ENCODE data around the gene PAX2. TPM values are rescaled to one million over a fixed set of nuclear protein-coding genes. Genes with fewer than 3 reads are reported as not detected.
A peak's percentile ranks its signal among the peaks of the same experiment; 100 is the strongest.

PAX2 gene
- total and polyA plus RNA-seq, 2 of the 13 experiments (the other 11 are each of a cell fraction or from before 2014, with no cell fraction given): not detected

DNA sequence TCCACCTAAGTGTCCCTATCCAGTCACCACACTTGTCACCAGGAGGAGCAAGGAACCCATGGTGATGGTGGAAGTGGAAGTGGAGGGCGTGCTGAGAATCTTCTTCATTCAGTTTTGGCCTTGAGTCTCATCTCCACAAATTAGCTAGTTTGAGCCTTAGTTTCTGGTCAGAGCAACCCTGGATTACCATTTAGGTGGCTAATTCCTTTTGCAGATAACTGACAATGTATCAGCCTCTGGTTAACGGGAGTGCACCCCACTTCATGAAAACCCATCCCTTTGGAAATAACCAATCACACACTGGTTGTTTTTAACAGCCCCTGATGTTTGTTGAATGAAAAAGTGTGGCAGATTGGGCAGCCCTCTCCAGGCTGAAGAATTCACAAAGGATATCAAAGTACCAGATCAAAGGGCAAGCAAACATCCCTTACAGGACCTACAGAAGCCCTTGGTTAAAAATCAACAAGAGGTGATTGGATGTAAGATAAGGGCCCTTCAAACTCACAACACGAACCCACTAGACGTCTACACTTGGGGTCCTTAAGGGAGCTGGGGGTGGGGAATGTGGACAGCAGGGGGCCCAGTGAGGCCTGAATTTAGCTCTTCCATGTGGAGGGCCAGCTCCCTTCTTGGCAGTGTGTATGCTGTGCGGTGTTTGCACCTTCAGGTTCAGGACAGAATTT, 130.2 kb downstream of the PAX2 start (continued):
- TF ChIP-seq PLSCR1 (CRISPR knock-in tag; IDR thresholded peaks at IDR 0.05; ENCODE audit: borderline replicate concordance) (no peak), HIVEP1 (CRISPR knock-in tag; IDR thresholded peaks at IDR 0.05) (no peak), PLRG1 (conservative IDR thresholded peaks at IDR 0.05) (no peak), YEATS4 (CRISPR knock-in tag; IDR thresholded peaks at IDR 0.05; ENCODE audit: borderline replicate concordance) (peak; percentile 53; the same call in 1 of the 2 replicates), ZNF383 (CRISPR knock-in tag; IDR thresholded peaks at IDR 0.05; ENCODE audit: borderline replicate concordance) (no peak), ZNF547 (CRISPR knock-in tag; IDR thresholded peaks at IDR 0.05) (no peak), KMT2A (CRISPR knock-in tag; IDR thresholded peaks at IDR 0.05) (no peak), ATF1 (CRISPR knock-in tag; IDR thresholded peaks at IDR 0.05) (no peak), STAT5B (CRISPR knock-in tag; IDR thresholded peaks at IDR 0.05) (no peak), MIER3 (CRISPR knock-in tag; IDR thresholded peaks at IDR 0.05; ENCODE audit: borderline replicate concordance) (no peak), PCBP2 (optimal IDR thresholded peaks at IDR 0.05; ENCODE audit: low read depth, low read length, poor library complexity, severe bottlenecking) (no peak), CREB3 (CRISPR knock-in tag; IDR thresholded peaks at IDR 0.05) (no peak), BORCS8-MEF2B (CRISPR knock-in tag; IDR thresholded peaks at IDR 0.05) (no peak), RXRA (CRISPR knock-in tag; IDR thresholded peaks at IDR 0.05) (peak; percentile 32; the same call in 1 of the 2 replicates), MXD3 (CRISPR knock-in tag; IDR thresholded peaks at IDR 0.05) (no peak), ZBTB38 (CRISPR knock-in tag; IDR thresholded peaks at IDR 0.05) (no peak), CBX1 (IDR thresholded peaks at IDR 0.05; ENCODE audit: low read depth) (no peak), ZBTB7A (CRISPR knock-in tag; IDR thresholded peaks at IDR 0.05) (no peak), ZSCAN12 (CRISPR knock-in tag; IDR thresholded peaks at IDR 0.05) (no peak)
- TF ChIP-seq, protein P1, sequence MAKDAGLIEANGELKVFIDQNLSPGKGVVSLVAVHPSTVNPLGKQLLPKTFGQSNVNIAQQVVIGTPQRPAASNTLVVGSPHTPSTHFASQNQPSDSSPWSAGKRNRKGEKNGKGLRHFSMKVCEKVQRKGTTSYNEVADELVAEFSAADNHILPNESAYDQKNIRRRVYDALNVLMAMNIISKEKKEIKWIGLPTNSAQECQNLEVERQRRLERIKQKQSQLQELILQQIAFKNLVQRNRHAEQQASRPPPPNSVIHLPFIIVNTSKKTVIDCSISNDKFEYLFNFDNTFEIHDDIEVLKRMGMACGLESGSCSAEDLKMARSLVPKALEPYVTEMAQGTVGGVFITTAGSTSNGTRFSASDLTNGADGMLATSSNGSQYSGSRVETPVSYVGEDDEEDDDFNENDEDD (CRISPR knock-in tag; IDR thresholded peaks at IDR 0.05; ENCODE audit: borderline replicate concordance): no peak
- TF ChIP-seq, protein P2, sequence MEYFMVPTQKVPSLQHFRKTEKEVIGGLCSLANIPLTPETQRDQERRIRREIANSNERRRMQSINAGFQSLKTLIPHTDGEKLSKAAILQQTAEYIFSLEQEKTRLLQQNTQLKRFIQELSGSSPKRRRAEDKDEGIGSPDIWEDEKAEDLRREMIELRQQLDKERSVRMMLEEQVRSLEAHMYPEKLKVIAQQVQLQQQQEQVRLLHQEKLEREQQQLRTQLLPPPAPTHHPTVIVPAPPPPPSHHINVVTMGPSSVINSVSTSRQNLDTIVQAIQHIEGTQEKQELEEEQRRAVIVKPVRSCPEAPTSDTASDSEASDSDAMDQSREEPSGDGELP (IDR thresholded peaks at IDR 0.05; ENCODE audit: borderline replicate concordance, low read depth): no peak
- TF ChIP-seq, protein P3, sequence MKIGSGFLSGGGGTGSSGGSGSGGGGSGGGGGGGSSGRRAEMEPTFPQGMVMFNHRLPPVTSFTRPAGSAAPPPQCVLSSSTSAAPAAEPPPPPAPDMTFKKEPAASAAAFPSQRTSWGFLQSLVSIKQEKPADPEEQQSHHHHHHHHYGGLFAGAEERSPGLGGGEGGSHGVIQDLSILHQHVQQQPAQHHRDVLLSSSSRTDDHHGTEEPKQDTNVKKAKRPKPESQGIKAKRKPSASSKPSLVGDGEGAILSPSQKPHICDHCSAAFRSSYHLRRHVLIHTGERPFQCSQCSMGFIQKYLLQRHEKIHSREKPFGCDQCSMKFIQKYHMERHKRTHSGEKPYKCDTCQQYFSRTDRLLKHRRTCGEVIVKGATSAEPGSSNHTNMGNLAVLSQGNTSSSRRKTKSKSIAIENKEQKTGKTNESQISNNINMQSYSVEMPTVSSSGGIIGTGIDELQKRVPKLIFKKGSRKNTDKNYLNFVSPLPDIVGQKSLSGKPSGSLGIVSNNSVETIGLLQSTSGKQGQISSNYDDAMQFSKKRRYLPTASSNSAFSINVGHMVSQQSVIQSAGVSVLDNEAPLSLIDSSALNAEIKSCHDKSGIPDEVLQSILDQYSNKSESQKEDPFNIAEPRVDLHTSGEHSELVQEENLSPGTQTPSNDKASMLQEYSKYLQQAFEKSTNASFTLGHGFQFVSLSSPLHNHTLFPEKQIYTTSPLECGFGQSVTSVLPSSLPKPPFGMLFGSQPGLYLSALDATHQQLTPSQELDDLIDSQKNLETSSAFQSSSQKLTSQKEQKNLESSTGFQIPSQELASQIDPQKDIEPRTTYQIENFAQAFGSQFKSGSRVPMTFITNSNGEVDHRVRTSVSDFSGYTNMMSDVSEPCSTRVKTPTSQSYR (CRISPR knock-in tag; IDR thresholded peaks at IDR 0.05; ENCODE audit: borderline replicate concordance): peak; percentile 53; the same call in 1 of the 2 replicates
- TF ChIP-seq, protein P4, sequence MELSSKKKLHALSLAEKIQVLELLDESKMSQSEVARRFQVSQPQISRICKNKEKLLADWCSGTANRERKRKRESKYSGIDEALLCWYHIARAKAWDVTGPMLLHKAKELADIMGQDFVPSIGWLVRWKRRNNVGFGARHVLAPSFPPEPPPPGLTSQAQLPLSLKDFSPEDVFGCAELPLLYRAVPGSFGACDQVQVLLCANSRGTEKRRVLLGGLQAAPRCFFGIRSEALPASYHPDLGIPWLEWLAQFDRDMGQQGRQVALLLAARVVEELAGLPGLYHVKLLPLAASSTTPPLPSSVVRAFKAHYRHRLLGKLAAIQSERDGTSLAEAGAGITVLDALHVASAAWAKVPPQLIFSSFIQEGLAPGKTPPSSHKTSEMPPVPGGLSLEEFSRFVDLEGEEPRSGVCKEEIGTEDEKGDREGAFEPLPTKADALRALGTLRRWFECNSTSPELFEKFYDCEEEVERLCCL (CRISPR knock-in tag; IDR thresholded peaks at IDR 0.05; ENCODE audit: borderline replicate concordance): no peak

Data from HepG2 (cell line).